ENCODE results near the gene FOXQ1. TPM values are rescaled to one million over a fixed set of nuclear protein-coding genes. Genes with fewer than 3 reads are reported as not detected.

Gene FOXQ1
- total and polyA plus RNA-seq, 2 of the 13 experiments (the other 11 are each of a cell fraction or from before 2014, with no cell fraction given): 35.2 to 39.8 TPM

GRCh38 chr6:1336246-1336843 lies 24.4 kb downstream of the FOXQ1 start (continued):
- TF ChIP-seq, protein P1, sequence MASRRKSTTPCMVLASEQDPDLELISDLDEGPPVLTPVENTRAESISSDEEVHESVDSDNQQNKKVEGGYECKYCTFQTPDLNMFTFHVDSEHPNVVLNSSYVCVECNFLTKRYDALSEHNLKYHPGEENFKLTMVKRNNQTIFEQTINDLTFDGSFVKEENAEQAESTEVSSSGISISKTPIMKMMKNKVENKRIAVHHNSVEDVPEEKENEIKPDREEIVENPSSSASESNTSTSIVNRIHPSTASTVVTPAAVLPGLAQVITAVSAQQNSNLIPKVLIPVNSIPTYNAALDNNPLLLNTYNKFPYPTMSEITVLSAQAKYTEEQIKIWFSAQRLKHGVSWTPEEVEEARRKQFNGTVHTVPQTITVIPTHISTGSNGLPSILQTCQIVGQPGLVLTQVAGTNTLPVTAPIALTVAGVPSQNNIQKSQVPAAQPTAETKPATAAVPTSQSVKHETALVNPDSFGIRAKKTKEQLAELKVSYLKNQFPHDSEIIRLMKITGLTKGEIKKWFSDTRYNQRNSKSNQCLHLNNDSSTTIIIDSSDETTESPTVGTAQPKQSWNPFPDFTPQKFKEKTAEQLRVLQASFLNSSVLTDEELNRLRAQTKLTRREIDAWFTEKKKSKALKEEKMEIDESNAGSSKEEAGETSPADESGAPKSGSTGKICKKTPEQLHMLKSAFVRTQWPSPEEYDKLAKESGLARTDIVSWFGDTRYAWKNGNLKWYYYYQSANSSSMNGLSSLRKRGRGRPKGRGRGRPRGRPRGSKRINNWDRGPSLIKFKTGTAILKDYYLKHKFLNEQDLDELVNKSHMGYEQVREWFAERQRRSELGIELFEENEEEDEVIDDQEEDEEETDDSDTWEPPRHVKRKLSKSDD (CRISPR knock-in tag; IDR thresholded peaks at IDR 0.05; ENCODE audit: low read depth): no peak
- 0 out of 2 replicates have a peak, but pooled peaks have one; percentile 6 for TF ChIP-seq YEATS4 (CRISPR knock-in tag; IDR thresholded peaks at IDR 0.05; ENCODE audit: borderline replicate concordance)
- peak; percentile 86; the same call in 1 of the 2 replicates for TF ChIP-seq KDM4B (CRISPR knock-in tag; IDR thresholded peaks at IDR 0.05)
- TF ChIP-seq SAP130 (CRISPR knock-in tag; IDR thresholded peaks at IDR 0.05; ENCODE audit: low read depth): peak; percentile 48; the same call in 1 of the 2 replicates
- TF ChIP-seq ZNF766 (CRISPR knock-in tag; IDR thresholded peaks at IDR 0.05; ENCODE audit: borderline replicate concordance): no peak
- TF ChIP-seq ATF3 (CRISPR knock-in tag; IDR thresholded peaks at IDR 0.05): no peak
- no peak for TF ChIP-seq ZNF83 (CRISPR knock-in tag; IDR thresholded peaks at IDR 0.05; ENCODE audit: borderline replicate concordance)
- no peak for TF ChIP-seq ZBTB21 (CRISPR knock-in tag; IDR thresholded peaks at IDR 0.05)
- TF ChIP-seq EZH2 (conservative IDR thresholded peaks at IDR 0.05; ENCODE audit: low read depth, low read length): no peak
- TF ChIP-seq IRF2 (CRISPR knock-in tag; IDR thresholded peaks at IDR 0.05): peak; percentile 66; the same call in 1 of the 2 replicates
- TF ChIP-seq ZNF3 (CRISPR knock-in tag; IDR thresholded peaks at IDR 0.05): 0 out of 2 replicates have a peak, but pooled peaks have one; percentile 65
- no peak for TF ChIP-seq ZNF839 (CRISPR knock-in tag; IDR thresholded peaks at IDR 0.05; ENCODE audit: borderline replicate concordance)
- peak; percentile 37; the same call in 1 of the 2 replicates for TF ChIP-seq ZNF644 (CRISPR knock-in tag; IDR thresholded peaks at IDR 0.05; ENCODE audit: low read depth)
- no peak for TF ChIP-seq ZNF367 (CRISPR knock-in tag; IDR thresholded peaks at IDR 0.05; ENCODE audit: borderline replicate concordance)
- TF ChIP-seq STAT6 (CRISPR knock-in tag; IDR thresholded peaks at IDR 0.05; ENCODE audit: borderline replicate concordance): 0 out of 2 replicates have a peak, but pooled peaks have one; percentile 62
- TF ChIP-seq ATAD3A (CRISPR knock-in tag; IDR thresholded peaks at IDR 0.05): no peak
- no peak for TF ChIP-seq THYN1 (CRISPR knock-in tag; IDR thresholded peaks at IDR 0.05; ENCODE audit: borderline replicate concordance, low read depth)
- no peak for TF ChIP-seq RFX5 (IDR thresholded peaks at IDR 0.05; ENCODE audit: low read depth, low read length)
- TF ChIP-seq TEAD3 (CRISPR knock-in tag; optimal IDR thresholded peaks at IDR 0.05; ENCODE audit: borderline replicate concordance): peak; percentile 79
- TF ChIP-seq ZNF431 (CRISPR knock-in tag; IDR thresholded peaks at IDR 0.05; ENCODE audit: borderline replicate concordance, low read depth): no peak
- TF ChIP-seq NR2F2 (IDR thresholded peaks at IDR 0.05; ENCODE audit: borderline replicate concordance, low read depth): no peak
- no peak for TF ChIP-seq ZNF549 (CRISPR knock-in tag; IDR thresholded peaks at IDR 0.05)
- TF ChIP-seq, protein P2, sequence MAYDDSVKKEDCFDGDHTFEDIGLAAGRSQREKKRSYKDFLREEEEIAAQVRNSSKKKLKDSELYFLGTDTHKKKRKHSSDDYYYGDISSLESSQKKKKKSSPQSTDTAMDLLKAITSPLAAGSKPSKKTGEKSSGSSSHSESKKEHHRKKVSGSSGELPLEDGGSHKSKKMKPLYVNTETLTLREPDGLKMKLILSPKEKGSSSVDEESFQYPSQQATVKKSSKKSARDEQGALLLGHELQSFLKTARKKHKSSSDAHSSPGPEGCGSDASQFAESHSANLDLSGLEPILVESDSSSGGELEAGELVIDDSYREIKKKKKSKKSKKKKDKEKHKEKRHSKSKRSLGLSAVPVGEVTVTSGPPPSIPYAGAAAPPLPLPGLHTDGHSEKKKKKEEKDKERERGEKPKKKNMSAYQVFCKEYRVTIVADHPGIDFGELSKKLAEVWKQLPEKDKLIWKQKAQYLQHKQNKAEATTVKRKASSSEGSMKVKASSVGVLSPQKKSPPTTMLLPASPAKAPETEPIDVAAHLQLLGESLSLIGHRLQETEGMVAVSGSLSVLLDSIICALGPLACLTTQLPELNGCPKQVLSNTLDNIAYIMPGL (CRISPR knock-in tag; IDR thresholded peaks at IDR 0.05; ENCODE audit: borderline replicate concordance in 1 of 2, low read depth in 1 of 2): peak in 1 of 2 experiments; percentile 88; a peak in 3 of 4 replicates
